Dendritic cell treated with granulocyte-macrophage colony-stimulating factor and Interleukin-4, amounts not matched to agents 40 ng/mL and 50 ng/mL, for 4 days (primary cell): ENCODE measurements around the gene FNDC3B.
"Not testable (repeated sequence)": the region's sequence is repeated elsewhere in the genome, so short reads cannot be mapped to it uniquely, and the experiment has no call there.

Source experiments
- H3K27ac Mint-ChIP-seq: one replicate; pipeline ENCODE4 v1.8.0; 2022; ENCODE audit warnings: mild to moderate bottlenecking, mixed read lengths
- H3K27me3 Mint-ChIP-seq: one replicate; pipeline ENCODE4 v1.8.0; 2022; ENCODE audit warnings: mild to moderate bottlenecking, mixed read lengths
- H3K36me3 Mint-ChIP-seq: one replicate; pipeline ENCODE4 v1.8.0; 2022; ENCODE audit warnings: low read depth, mixed read lengths
- H3K4me1 Mint-ChIP-seq: one replicate; pipeline ENCODE4 v1.8.0; 2022; ENCODE audit warnings: low read depth, mixed read lengths
- H3K4me3 Mint-ChIP-seq: one replicate; pipeline ENCODE4 v1.8.0; 2022; ENCODE audit warnings: mild to moderate bottlenecking, moderate library complexity, mixed read lengths
- H3K9me3 Mint-ChIP-seq: one replicate; pipeline ENCODE4 v1.8.0; 2022; ENCODE audit warnings: mixed read lengths
- intact Hi-C: fragments of 100-400 bp; cut with micrococcal nuclease; formaldehyde crosslinking; loops from one replicate; pipeline ENCODE4 v1.15.0; 2022

The FNDC3B gene

DNA sequence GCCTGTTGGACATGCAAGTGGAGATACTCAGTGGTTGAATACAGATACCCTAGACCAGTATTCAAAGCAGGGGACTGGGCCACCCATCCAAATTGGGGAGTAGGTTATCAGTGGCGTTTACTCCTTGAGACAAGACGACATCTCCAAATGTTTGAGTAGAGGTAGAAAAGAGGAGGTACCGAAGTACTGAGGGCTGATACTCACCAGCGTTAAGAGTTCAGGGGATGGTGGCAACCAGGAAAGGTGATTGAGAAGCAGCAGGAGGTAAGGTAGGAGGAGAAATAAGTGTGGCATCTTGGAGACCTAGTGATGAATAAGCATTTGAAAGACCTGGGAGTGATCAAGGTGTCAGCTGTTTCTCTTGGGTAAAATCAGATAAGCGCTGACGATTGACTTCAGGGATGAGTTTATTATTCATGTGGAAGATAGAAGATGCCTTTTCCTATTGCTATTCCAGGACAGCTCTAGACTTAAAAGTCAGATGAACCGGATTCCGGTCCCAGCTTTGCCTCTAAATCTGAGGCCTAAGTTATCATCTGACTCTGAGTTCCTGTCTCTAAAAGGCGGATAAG lies 312.6 kb downstream of the FNDC3B start:
- Mint-ChIP-seq H3K4me1 (peaks cover 8% of the 10 kb centered on the region), H3K9me3 (no peaks in the 10 kb centered on the region), H3K27me3 (no peaks in the 10 kb centered on the region), H3K4me3 (no peak overlapping the region), H3K27ac (no peak overlapping the region), H3K36me3 (peaks cover 87% of the 10 kb centered on the region)
- intact Hi-C loops = no loop called here

DNA sequence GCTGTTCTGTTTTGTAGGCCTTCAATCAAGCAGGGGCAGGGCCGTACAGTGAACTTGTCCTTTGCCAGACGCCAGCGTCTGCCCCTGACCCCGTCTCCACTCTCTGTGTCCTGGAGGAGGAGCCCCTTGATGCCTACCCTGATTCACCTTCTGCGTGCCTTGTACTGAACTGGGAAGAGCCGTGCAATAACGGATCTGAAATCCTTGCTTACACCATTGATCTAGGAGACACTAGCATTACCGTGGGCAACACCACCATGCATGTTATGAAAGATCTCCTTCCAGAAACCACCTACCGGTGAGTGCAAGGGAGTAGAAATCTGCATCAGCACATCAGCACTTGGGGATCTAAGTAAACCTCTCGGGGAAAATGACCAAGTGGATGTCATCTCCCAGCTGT lies 313.4 kb downstream of the FNDC3B start:
- H3K4me3 Mint-ChIP-seq = no peak overlapping the region
- intact Hi-C loops = no loop called here
- H3K4me1 Mint-ChIP-seq = peaks cover 12% of the 10 kb centered on the region
- no peak overlapping the region for H3K27ac Mint-ChIP-seq
- peaks cover 83% of the 10 kb centered on the region for H3K36me3 Mint-ChIP-seq
- H3K27me3 Mint-ChIP-seq = no peaks in the 10 kb centered on the region
- no peaks in the 10 kb centered on the region for H3K9me3 Mint-ChIP-seq

DNA sequence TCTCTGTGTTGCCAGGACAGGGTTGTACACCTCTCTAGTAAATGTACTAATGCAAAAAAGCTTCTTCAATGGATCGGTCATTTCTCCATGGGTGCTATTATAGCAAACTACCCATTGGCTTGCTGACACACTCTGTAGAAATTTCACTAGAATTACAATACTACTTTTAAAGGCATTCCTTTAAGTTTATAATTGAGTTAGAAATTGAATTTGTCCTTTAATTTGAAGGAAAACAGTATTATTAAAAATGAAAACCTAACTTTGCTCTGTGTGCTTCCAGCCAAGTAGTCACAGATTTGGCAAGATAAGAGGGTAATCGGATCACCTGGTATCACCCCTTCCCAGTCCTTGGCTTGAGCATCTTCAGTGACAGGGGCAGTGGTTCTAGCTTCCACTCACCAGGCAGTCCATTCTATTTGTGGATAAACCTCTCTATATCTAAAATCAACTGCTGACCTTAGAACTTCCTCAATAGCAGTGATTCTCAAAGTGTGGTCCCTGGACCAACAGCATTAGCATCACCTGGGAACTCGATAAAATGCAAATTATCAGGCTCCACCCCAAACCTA lies 315.6 kb downstream of the FNDC3B start:
- no peak overlapping the region for H3K4me3 Mint-ChIP-seq

DNA sequence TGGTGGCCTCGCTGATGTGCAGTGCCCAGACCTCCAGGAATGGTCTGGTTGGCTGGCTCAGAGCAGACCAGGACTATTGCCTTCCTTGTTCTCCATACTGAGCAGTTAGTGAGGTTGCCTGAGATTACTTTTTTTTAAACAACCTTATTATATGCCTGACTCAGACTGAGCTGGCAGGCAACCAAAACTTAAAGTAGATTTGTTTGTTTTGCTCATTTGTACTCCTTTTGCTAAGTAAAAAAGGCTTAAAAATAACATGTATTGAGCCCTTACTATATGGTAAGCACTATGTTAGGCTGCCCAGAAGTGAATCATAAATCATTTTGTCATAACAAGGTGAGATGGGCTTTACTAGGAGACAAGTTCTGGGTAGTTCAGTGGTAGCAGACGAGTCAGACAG lies 316.5 kb downstream of the FNDC3B start:
- Mint-ChIP-seq H3K9me3 (no peaks in the 10 kb centered on the region), H3K27me3 (no peaks in the 10 kb centered on the region), H3K4me3 (no peak overlapping the region), H3K27ac (no peak overlapping the region), H3K4me1 (peaks cover 14% of the 10 kb centered on the region), H3K36me3 (peaks cover 69% of the 10 kb centered on the region)
- intact Hi-C loops = no loop called here

More for the DNA sequence above, 315.6 kb downstream of the FNDC3B start:
- Mint-ChIP-seq H3K4me1 (peaks cover 14% of the 10 kb centered on the region), H3K27me3 (no peaks in the 10 kb centered on the region), H3K36me3 (peaks cover 70% of the 10 kb centered on the region), H3K9me3 (no peaks in the 10 kb centered on the region), H3K27ac (no peak overlapping the region)
- intact Hi-C loops = no loop called here

DNA sequence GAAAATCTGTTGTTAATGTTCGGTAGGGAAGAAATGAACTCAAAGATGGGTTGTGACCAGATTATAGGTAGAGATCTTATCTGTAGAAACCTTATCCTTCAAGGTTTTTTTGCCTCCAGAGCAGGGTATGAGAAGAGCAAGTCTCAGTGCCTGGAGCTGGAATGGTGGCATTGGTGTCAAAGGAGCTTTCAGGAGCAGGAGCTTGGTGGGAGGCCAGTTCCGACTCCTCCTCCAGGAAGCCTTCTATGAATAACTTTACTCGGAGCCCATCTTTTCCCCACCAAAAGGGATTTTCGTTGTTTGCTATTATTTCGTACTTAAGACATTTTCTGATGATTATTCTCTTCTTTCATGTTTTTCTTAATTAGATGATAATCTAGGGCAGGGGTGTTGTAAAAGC lies 317.0 kb downstream of the FNDC3B start:
- no peaks in the 10 kb centered on the region for H3K27me3 Mint-ChIP-seq
- H3K4me1 Mint-ChIP-seq = peaks cover 14% of the 10 kb centered on the region
- H3K36me3 Mint-ChIP-seq = peaks cover 69% of the 10 kb centered on the region
- no peaks in the 10 kb centered on the region for H3K9me3 Mint-ChIP-seq
- H3K27ac Mint-ChIP-seq = no peak overlapping the region
- no peak overlapping the region for H3K4me3 Mint-ChIP-seq
- intact Hi-C loops = no loop called here

DNA sequence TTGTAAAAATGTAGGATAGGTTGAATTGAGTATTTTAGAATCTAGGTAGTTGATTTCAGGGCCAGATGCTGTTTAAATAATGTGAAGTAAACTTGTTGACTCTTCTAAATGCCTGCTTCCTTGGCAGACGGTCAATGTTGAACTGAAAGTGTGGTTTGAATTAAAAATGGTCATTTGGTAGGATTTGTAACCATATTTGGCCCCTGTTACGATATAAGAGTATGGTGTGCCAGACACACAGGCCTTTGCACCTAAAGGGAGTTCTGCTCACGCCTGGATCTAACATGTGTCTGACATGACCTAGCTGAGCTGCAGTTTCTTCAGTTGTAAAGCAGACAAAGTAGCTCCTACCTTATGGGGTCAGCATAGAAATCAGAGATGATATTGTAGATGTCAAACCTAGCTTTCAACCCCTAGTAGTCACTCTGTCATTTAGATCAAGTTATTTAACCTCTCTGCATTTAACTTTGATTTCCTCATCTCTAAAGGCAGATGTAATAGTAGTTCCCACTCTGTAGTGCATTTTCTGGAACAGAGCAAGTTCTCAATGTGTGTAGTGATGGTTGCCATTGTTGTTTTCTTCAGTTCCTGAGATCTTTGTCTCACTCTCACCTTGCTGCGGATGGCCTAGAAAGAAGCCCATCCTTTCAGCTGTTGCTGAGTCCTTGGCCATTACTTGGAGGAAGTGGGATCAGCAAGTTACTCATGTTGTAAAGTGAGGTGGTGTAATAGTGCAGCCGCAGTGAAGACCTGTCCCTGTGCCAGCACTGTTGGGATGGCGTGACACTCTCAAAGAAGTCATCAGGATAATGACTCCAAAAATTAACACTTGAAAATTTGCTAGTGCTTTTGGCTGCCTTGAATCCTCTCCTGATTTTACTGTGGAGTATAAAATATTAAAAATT lies 318.7 kb downstream of the FNDC3B start:
- no peak overlapping the region for H3K27ac Mint-ChIP-seq
- peaks cover 14% of the 10 kb centered on the region for H3K4me1 Mint-ChIP-seq
- intact Hi-C loops = no loop called here
- no peaks in the 10 kb centered on the region for H3K9me3 Mint-ChIP-seq
- H3K27me3 Mint-ChIP-seq = no peaks in the 10 kb centered on the region
- peaks cover 69% of the 10 kb centered on the region for H3K36me3 Mint-ChIP-seq
- no peak overlapping the region for H3K4me3 Mint-ChIP-seq

DNA sequence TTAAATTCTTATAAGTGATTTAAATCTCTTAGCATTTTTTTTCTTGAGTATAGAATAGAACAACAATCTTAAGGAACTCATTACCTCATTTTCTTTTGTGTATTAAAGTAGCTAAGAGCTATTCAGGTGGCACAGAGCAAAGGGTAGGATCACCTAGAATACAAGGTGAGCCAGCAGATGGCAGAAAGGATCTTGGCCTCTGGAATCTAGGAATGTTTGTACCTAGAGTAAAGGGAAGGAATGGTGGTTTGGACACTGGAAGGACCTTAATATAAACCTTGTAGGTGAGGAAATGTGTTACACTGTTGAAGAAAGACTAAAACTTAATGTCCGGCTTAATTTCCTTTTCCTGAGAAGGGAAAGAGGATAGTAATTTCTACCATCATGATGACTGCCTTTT lies 319.9 kb downstream of the FNDC3B start:
- intact Hi-C loops = no loop called here
- Mint-ChIP-seq H3K27me3 (no peaks in the 10 kb centered on the region), H3K4me3 (no peak overlapping the region), H3K27ac (no peak overlapping the region), H3K4me1 (peaks cover 14% of the 10 kb centered on the region), H3K9me3 (no peaks in the 10 kb centered on the region), H3K36me3 (peaks cover 71% of the 10 kb centered on the region)

DNA sequence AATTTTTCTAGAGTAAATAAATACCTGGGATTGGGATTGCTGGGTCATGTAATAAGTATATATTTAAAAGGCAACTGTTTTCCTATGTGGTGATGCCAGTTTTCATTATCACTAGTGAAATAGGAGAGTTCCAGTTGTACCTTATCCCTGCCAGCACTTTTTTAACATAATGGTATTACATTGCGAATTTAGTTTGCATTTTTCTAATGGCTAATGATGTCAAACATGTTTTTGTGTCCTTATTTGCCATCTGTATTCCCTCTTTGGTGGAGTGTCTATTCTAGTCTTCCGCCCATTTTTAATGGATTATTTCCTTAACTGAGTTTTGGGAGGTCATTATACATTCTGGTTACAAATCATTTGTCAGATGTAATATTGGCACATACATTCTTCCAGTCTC lies 320.6 kb downstream of the FNDC3B start:
- no peaks in the 10 kb centered on the region for H3K27me3 Mint-ChIP-seq
- no peak overlapping the region for H3K27ac Mint-ChIP-seq
- H3K4me1 Mint-ChIP-seq = peaks cover 14% of the 10 kb centered on the region
- intact Hi-C loops = no loop called here
- no peak overlapping the region for H3K4me3 Mint-ChIP-seq
- H3K9me3 Mint-ChIP-seq = no peaks in the 10 kb centered on the region
- peaks cover 78% of the 10 kb centered on the region for H3K36me3 Mint-ChIP-seq

DNA sequence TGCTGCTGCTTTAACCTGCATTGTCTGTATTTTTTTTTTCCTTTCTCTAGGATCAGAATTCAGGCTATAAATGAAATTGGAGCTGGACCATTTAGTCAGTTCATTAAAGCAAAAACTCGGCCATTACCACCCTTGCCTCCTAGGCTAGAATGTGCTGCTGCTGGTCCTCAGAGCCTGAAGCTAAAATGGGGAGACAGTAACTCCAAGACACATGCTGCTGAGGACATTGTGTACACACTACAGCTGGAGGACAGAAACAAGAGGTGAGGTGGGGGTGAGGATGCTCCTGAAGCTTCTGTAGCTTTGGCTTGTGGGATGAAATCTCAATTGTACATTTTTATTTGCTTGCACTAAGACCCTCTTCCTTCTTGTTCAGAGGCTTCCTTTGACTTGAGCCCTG lies 323.2 kb downstream of the FNDC3B start:
- H3K27me3 Mint-ChIP-seq = no peaks in the 10 kb centered on the region
- H3K9me3 Mint-ChIP-seq = no peaks in the 10 kb centered on the region
- no peak overlapping the region for H3K27ac Mint-ChIP-seq
- peaks cover 84% of the 10 kb centered on the region for H3K36me3 Mint-ChIP-seq
- intact Hi-C loops = no loop called here
- no peak overlapping the region for H3K4me3 Mint-ChIP-seq
- peaks cover 4% of the 10 kb centered on the region for H3K4me1 Mint-ChIP-seq

DNA sequence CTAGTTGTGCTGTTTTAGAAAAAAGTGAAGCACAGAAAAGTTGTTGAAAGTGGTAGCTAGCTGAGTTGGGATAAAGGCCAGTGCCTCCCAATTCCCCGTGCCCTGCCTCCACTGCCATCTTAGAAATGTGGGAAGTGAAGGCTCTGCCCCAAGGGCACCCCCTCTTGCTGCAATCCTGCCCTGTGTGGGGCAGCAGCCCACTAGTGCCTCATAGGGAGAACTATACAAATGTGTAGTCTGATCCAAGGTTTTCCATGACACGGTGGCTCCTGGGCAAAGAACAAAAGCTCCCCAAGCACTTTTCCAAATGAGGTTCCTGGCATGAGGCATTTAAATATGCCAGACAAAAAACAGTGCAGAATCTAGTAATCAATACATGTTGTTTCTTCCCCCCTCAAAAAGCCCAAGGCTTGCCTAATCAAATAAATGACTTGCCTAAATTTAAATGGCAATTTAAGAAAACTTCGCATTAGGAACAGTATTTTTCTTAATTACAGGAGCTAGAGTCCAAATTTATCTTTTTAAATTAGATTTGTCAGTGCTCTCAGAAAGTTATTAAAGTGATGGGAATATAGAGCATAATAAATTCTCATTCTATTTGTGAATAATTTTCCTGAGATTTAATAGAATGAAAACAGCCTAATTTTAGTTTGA lies 325.1 kb downstream of the FNDC3B start:
- Mint-ChIP-seq H3K4me1 (no peaks in the 10 kb centered on the region), H3K4me3 (no peak overlapping the region), H3K36me3 (peaks cover 89% of the 10 kb centered on the region), H3K27ac (no peak overlapping the region), H3K27me3 (no peaks in the 10 kb centered on the region), H3K9me3 (no peaks in the 10 kb centered on the region)
- intact Hi-C loops = no loop called here

DNA sequence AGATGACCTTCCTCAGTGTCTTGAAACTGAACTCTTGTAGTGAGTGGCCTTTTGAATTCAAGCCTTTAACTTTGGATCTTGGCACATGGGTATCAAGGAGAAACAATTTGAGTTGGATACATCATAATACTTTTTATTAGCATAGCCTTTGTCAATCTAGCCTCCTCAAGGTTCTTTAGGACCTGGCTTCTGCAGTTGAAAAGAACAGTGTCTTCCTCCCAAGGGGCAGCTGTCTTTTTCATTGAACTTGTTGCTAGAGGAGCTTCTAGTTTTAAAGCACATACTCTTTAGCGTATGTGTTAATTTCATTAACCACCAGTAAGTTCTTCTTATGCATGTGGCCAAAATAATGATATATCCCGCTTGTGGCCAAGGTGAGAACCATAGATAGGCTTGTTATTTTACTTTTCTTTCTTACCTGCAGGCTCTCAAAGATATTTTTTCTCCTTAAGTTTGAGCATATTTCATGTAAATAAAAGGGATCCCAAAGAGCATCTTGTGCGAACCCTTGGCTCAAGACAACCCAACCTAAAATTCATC lies 325.7 kb downstream of the FNDC3B start:
- H3K4me3 Mint-ChIP-seq = no peak overlapping the region
- intact Hi-C loops = no loop called here
- H3K36me3 Mint-ChIP-seq = peaks cover 93% of the 10 kb centered on the region

DNA sequence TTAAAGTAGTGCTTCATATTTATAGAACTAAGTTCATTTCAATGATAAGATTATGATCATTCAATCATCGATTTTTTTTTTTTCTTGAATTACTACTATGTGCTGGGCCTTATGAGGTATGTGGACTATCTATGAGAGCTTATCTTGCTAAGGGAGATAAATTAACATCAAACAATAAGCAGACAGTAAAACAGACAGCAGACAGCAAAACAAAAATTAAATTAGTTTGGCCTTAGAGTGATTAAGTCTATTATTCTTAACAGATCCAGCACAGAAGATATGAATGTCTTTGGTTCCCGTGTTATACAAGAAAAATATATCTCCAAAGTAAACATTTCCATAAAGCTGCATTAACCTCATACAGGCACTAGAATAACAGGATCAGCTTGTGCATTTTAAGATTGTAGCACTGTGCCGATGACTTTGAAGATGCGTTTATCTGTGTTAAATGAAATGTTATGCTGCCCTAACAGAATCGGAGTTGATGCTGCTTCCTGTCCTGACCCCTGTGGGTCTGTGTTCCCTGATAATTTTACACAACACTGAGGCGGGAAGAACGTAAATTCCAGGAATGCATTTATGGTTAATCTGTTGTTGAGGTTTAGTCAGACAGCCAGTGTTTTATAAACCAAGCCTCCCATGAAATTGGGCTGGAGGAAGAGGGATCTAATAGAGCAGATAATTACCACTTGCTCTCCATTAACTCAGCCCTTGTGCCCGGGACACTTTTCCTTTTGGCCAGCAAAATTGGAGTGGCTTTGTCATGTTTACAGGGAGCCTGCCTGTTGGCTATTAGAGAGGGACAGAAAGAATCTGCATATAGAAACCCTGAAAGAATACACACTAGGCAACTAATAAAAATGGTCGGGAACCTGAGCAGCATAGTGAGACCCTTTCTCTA lies 328.1 kb downstream of the FNDC3B start:
- intact Hi-C loops = no loop called here
- H3K9me3 Mint-ChIP-seq = no peaks in the 10 kb centered on the region
- H3K36me3 Mint-ChIP-seq = peaks cover 91% of the 10 kb centered on the region
- H3K4me1 Mint-ChIP-seq = no peaks in the 10 kb centered on the region
- no peaks in the 10 kb centered on the region for H3K27me3 Mint-ChIP-seq
- H3K27ac Mint-ChIP-seq = no peak overlapping the region
- no peak overlapping the region for H3K4me3 Mint-ChIP-seq

More for the DNA sequence above, 325.7 kb downstream of the FNDC3B start:
- Mint-ChIP-seq H3K9me3 (no peaks in the 10 kb centered on the region), H3K27me3 (no peaks in the 10 kb centered on the region), H3K27ac (no peak overlapping the region), H3K4me1 (no peaks in the 10 kb centered on the region)

DNA sequence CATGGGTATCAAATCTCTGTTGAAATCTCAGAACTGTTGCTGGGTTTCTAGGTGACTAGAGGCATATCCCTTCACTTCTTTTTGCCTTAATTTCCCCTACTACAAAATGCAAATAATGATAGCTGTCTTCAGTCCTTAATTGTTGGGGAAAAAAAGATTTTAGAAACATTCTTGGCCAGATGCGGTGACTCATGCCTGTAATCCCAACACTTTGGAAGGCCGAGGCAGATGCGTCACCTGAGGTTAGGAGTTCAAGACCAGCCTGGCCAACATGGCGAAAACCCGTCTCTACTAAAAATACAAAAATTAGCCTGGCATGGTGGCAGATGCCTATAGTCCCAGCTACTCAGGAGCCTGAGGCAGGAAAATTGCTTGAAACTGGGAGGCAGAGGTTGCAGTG lies 329.2 kb downstream of the FNDC3B start:
- H3K27me3 Mint-ChIP-seq, H3K4me1 Mint-ChIP-seq, H3K27ac Mint-ChIP-seq, H3K4me3 Mint-ChIP-seq, intact Hi-C loops, H3K9me3 Mint-ChIP-seq: not testable (repeated sequence)
- H3K36me3 Mint-ChIP-seq = peaks cover 91% of the 10 kb centered on the region
